ENCODE data around the gene DNAJB13. TPM values are rescaled to one million over a fixed set of nuclear protein-coding genes. Genes with fewer than 3 reads are reported as not detected.
A peak's percentile ranks its signal among the peaks of the same experiment; 100 is the strongest.

The DNAJB13 gene
- total and polyA plus RNA-seq, 10 of the 15 experiments (the other 5 are each of a cell fraction or from before 2014, with no cell fraction given) = 0.07 to 0.76 (median 0.15) TPM; not detected in 7

GRCh38 chr11:74011360-74012073, 60.7 kb downstream of the DNAJB13 start (continued):
- no peak for TF ChIP-seq IRF5 (IDR thresholded peaks at IDR 0.05; ENCODE audit: borderline replicate concordance)
- no peak for TF ChIP-seq POU2F2 (IDR thresholded peaks at IDR 0.05; ENCODE audit: borderline replicate concordance, low read depth, low read length)
- TF ChIP-seq USF1 (IDR thresholded peaks at IDR 0.05; ENCODE audit: borderline replicate concordance, extremely low read length, insufficient read depth, low read depth, low read length) = no peak
- TF ChIP-seq E2F4 (IDR thresholded peaks at IDR 0.05; ENCODE audit: low read depth, low read length) = no peak
- TF ChIP-seq TCF7 (IDR thresholded peaks at IDR 0.05; ENCODE audit: borderline replicate concordance) = no peak
- no peak for TF ChIP-seq WRNIP1 (IDR thresholded peaks at IDR 0.05; ENCODE audit: borderline replicate concordance, low read depth, low read length)
- no peak for TF ChIP-seq RBBP5 (conservative IDR thresholded peaks at IDR 0.05)
- no peak for TF ChIP-seq ZNF384 (IDR thresholded peaks at IDR 0.05; ENCODE audit: borderline replicate concordance, low read depth, low read length)
- no peak; the same call in 1 of the 2 replicates for TF ChIP-seq ZNF687 (IDR thresholded peaks at IDR 0.05)
- no peak for TF ChIP-seq NR2F1 (conservative IDR thresholded peaks at IDR 0.05)
- TF ChIP-seq IKZF2 (IDR thresholded peaks at IDR 0.05) = peak; percentile 66 to 73
- no peak for TF ChIP-seq FOXK2 (IDR thresholded peaks at IDR 0.05)
- TF ChIP-seq HDGF (IDR thresholded peaks at IDR 0.05) = no peak
- no peak for TF ChIP-seq POLR2A (IDR thresholded peaks at IDR 0.05; ENCODE audit: low read depth, low read length)
- TF ChIP-seq CBX3 (IDR thresholded peaks at IDR 0.05; ENCODE audit: borderline replicate concordance, low read depth) = no peak
- no peak; the same call in 1 of the 2 replicates for TF ChIP-seq SMC3 (IDR thresholded peaks at IDR 0.05; ENCODE audit: borderline replicate concordance, low read length)
- TF ChIP-seq MEF2B (IDR thresholded peaks at IDR 0.05; ENCODE audit: partially characterized antibody, poor library complexity, severe bottlenecking) = peak; percentile 97
- no peak for TF ChIP-seq HDAC6 (IDR thresholded peaks at IDR 0.05; ENCODE audit: unreplicated experiment)
- no peak for TF ChIP-seq KAT2A (conservative IDR thresholded peaks at IDR 0.05; ENCODE audit: control insufficient read depth, low read depth, low read length)
- TF ChIP-seq HDAC2 (IDR thresholded peaks at IDR 0.05) = no peak
- TF ChIP-seq BACH1 (IDR thresholded peaks at IDR 0.05; ENCODE audit: borderline replicate concordance) = no peak
- no peak for TF ChIP-seq TAF1 (IDR thresholded peaks at IDR 0.05; ENCODE audit: borderline replicate concordance, low read depth, low read length)
- TF ChIP-seq CEBPB (IDR thresholded peaks at IDR 0.05; ENCODE audit: borderline replicate concordance in 1 of 2, low read depth in 2 of 2, low read length in 2 of 2) = no peak
- no peak for TF ChIP-seq ZNF217 (IDR thresholded peaks at IDR 0.05)
- TF ChIP-seq NBN (IDR thresholded peaks at IDR 0.05) = no peak
- TF ChIP-seq PML (IDR thresholded peaks at IDR 0.05; ENCODE audit: low read length) = no peak

Data from GM12878 (cell line).